Heart left ventricle (tissue), 16 donors: ENCODE results near the gene ZNF280B. TPM values are rescaled to one million over a fixed set of nuclear protein-coding genes. Genes with fewer than 3 reads are reported as not detected.

Experiments
- ATAC-seq, 4 donors: fragments of 200-7000 bp; cut with Tn5 transposase; one replicate each; pipeline ENCODE4 v1.9.1; 2020 to 2022; ENCODE audit warnings: moderate library complexity in 4 of 4, mild to moderate bottlenecking in 3 of 4, moderate number of reproducible peaks in 1 of 4
- DNase-seq, 5 donors: peaks; one replicate each; pipeline ENCODE4 v3.0.0-alpha.2; 2020
- H3K27ac ChIP-seq, 12 donors: fragments of 200-600 bp; sonication (generic) in 4 of 12; one replicate each; pipeline versions ENCODE4 v1.5.0 to v1.8.0; 2016 to 2022; ENCODE audit warnings: mild to moderate bottlenecking in 2 of 12
- H3K27me3 ChIP-seq, 9 donors: fragments of 200-600 bp; sonication (generic) in 2 of 9; one replicate each; pipeline versions ENCODE4 v1.5.1 to v1.8.0; 2016 to 2022; ENCODE audit warnings: mild to moderate bottlenecking in 3 of 9
- H3K36me3 ChIP-seq, 9 donors: fragments of 200-600 bp; sonication (generic) in 2 of 9; one replicate each; pipeline versions ENCODE4 v1.5.0 to v1.8.0; 2018 to 2022; ENCODE audit warnings: mild to moderate bottlenecking in 2 of 9
- H3K4me1 ChIP-seq, 12 donors: fragments of 200-600 bp; sonication (generic) in 4 of 12; one replicate each; pipeline versions ENCODE4 v1.5.0 to v1.8.0; 2016 to 2022; ENCODE audit warnings: mild to moderate bottlenecking in 3 of 12
- H3K4me3 ChIP-seq, 12 donors: fragments of 200-600 bp; sonication (generic) in 4 of 12; one replicate each; pipeline versions ENCODE4 v1.5.0 to v1.8.0; 2017 to 2022; ENCODE audit warnings: mild to moderate bottlenecking in 9 of 12, moderate library complexity in 4 of 12
- H3K9me3 ChIP-seq, 12 donors: fragments of 200-600 bp; sonication (generic) in 4 of 12; one replicate each; pipeline versions ENCODE4 v1.5.0 to v1.8.0; 2016 to 2022; ENCODE audit warnings: mild to moderate bottlenecking in 1 of 12
- POLR2A ChIP-seq, 2 donors: fragments of 450-650 bp; IDR thresholded peaks; one replicate each; pipeline ENCODE4 v1.6.1; 2017; ENCODE audit warnings: antibody characterized with exemption in 2 of 2, mild to moderate bottlenecking in 2 of 2, moderate library complexity in 2 of 2
- WGBS, 4 donors: extraction: QIAGEN DNeasy Blood & Tissue Kit in 2 of 4; methylation state at CpG; one replicate each; pipeline versions ENCODE4 v1.1.5 to v1.1.7; 2013 to 2018; 5-methylcytosine and 5-hydroxymethylcytosine counted together
- intact Hi-C, 10 donors: fragments of 100-400 bp; cut with DNase I; formaldehyde crosslinking; loops; one replicate each; pipeline versions ENCODE4 v1.11.1 to v1.14.2; 2022
- polyA plus RNA-seq, 2 donors: library from polyadenylated mRNA; stranded (reverse); fragments of 200-250 nt; gene quantifications; one replicate each; pipeline ENCODE4 v1.2.3, GENCODE V29; 2013
- total RNA-seq, 9 donors: library from RNA; depleted of rRNA in 2 of 9; stranded (reverse); fragments of >200 nt in 2 of 9; fragmentation: NEBNext Ultra II Directional in 3 of 9; extraction: Animal tissue kit (Norgen Biotek cat#: 25700) in 3 of 9; gene quantifications; one replicate each; pipeline versions ENCODE4 v1.1.0 to v1.2.4, GENCODE V29; 2016 to 2023
- TF ChIP-seq, protein P1 (sequence below), 12 donors: fragments of 200-600 bp; sonication (generic) in 4 of 12; IDR thresholded peaks; one replicate each; pipeline versions ENCODE4 v1.5.0 to v1.8.0; 2018 to 2022; ENCODE audit warnings: antibody characterized with exemption in 12 of 12, mild to moderate bottlenecking in 5 of 12
- donor health status: ischemic (EF 13 %, LVEDD 7.1; RV severe dilation, severe dysfunction).
- donor health status: healthy with polysubstance abuse.
- donor health status: DM: no; HTN: yes; CAD: no.
- donor health status: DM: no; HTN: no; CAD: no.
- donor health status: ischemic (EF 25% LVEDD 6.9; RV normal size, moderate dysfunction).
- donor health status: ischemic (EF 25% LVEDD 5.7; RV mildly dilated, moderate dysfunction).
- donor health status: healthy.
- donor health status: DM: yes; HTN: yes; CAD: no.
- donor health status: ischemic (EF 35%, LVEDD 5.7; RV mildly dilated, moderate dysfunction).
- donor health status: nonischemic (EF 11% LVEDD 7.7; RV severe dilation, severe dysfunction).
- donor health status: DM: yes; HTN: yes; CAD: no.
- donor health status: PGD.
- donor health status: ischemic (EF 29% LVEDD 5.4; RV normal size, mild dysfunction).
- donor health status: nonischemic (EF 23%, LVEDD 6.1; RV moderate dilation, normal function).

The ZNF280B gene
- total and polyA plus RNA-seq, 11 donors = 0.06 to 1.5 (median 0.65) TPM

- Histone ChIP-seq H3K27me3 (no peaks in the 10 kb centered on the region), H3K36me3 (no peaks in the 10 kb centered on the region), H3K4me3 (no peak overlapping the region), H3K4me1 (peaks cover 0 to 9% (median 0%) of the 10 kb centered on the region in 12 donors), H3K9me3 (no peaks in the 10 kb centered on the region), H3K27ac (no peak overlapping the region)
- ATAC-seq = no peak
- TF ChIP-seq POLR2A (IDR thresholded peaks at IDR 0.05) = no peak
- TF ChIP-seq, protein P1, sequence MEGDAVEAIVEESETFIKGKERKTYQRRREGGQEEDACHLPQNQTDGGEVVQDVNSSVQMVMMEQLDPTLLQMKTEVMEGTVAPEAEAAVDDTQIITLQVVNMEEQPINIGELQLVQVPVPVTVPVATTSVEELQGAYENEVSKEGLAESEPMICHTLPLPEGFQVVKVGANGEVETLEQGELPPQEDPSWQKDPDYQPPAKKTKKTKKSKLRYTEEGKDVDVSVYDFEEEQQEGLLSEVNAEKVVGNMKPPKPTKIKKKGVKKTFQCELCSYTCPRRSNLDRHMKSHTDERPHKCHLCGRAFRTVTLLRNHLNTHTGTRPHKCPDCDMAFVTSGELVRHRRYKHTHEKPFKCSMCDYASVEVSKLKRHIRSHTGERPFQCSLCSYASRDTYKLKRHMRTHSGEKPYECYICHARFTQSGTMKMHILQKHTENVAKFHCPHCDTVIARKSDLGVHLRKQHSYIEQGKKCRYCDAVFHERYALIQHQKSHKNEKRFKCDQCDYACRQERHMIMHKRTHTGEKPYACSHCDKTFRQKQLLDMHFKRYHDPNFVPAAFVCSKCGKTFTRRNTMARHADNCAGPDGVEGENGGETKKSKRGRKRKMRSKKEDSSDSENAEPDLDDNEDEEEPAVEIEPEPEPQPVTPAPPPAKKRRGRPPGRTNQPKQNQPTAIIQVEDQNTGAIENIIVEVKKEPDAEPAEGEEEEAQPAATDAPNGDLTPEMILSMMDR (IDR thresholded peaks at IDR 0.05) = no peak
- 91 to 96% (median 93%) methylated on average over 8 to 9 of the region's 9 CpGs for WGBS, 4 donors
- intact Hi-C loops = no loop called here
- DNase-seq = no peak
These were observed 47.1 kb upstream of the ZNF280B start for GRCh38 chr22:22555596-22555995.

DNA sequence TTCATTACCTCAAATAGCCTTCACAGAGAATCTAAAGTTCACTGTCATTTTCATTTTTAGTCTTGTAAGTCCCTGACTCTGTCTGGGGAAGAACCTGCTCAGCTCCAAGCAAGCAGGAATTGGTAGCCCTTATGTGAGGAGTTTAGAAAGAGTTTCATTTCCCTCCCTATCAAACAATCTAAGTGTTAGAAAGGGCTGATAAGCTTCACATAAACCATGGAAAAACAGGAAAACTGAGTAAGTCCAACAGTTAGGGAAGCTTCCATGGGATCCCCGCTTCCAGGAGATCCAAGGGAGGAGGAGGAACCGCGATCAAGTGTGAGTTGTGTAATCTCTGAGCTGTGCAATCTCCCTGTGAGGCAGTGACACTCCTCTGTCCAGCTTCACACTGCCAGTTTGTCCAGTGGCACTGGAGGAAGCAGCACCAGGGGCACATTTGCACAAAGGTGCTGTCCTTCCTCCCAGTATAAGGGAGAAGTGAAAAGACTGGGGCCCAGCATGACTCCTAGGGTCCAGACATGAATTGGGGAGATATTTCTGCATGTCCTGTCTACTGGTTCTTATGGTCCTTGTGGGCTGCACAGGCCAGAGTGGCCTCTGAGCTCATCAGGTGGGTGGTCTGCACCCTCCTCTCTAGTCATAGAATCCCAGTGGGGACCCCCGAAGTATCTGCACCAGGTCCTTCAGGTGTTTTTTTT lies 46.2 kb upstream of the ZNF280B start:
- Histone ChIP-seq H3K9me3 (no peaks in the 10 kb centered on the region), H3K4me3 (no peak overlapping the region), H3K27me3 (no peaks in the 10 kb centered on the region), H3K27ac (no peak overlapping the region), H3K4me1 (peaks cover 0 to 9% (median 0%) of the 10 kb centered on the region in 12 donors), H3K36me3 (no peaks in the 10 kb centered on the region)
- ATAC-seq (no peak), DNase-seq (no peak)
- 67 to 80% (median 76%) methylated on average over 4 of the region's 4 CpGs for WGBS, 4 donors
- intact Hi-C loops = no loop called here
- TF ChIP-seq, protein P1 (IDR thresholded peaks at IDR 0.05) = no peak
- no peak for TF ChIP-seq POLR2A (IDR thresholded peaks at IDR 0.05)

GRCh38 chr22:22553735-22554586 lies 45.4 kb upstream of the ZNF280B start:
- intact Hi-C loops = no loop called here
- Histone ChIP-seq H3K36me3 (no peaks in the 10 kb centered on the region), H3K4me3 (no peak overlapping the region), H3K4me1 (peaks cover 0 to 9% (median 0%) of the 10 kb centered on the region in 12 donors), H3K27me3 (peaks cover 0 to 6% (median 0%) of the 10 kb centered on the region in 9 donors), H3K9me3 (no peaks in the 10 kb centered on the region), H3K27ac (no peak overlapping the region)
- no peak for TF ChIP-seq POLR2A (IDR thresholded peaks at IDR 0.05)
- TF ChIP-seq, protein P1 (IDR thresholded peaks at IDR 0.05) = no peak
- DNase-seq (no peak), ATAC-seq (no peak)
- WGBS, 4 donors = 48 to 57% (median 56%) methylated on average over 8 of the region's 8 CpGs

DNA sequence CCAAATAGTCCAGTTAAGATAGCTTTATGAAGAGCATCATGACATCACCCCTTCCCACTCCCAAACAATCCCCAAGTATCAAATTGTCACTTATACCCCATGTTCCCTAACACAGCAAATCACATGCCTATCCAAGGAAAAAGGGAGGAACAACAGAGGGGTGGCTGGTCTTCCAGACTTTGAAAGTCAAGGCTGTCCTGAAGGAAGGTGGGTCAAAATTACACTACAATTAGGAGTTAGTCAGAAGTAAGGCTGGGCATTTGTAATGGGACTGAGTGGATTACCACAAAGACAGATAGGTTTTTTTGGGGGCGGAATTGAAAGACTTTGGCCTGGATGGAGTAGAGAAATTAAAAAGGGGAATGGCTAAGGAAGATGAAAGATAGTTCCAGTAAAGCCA lies 44.6 kb upstream of the ZNF280B start:
- Histone ChIP-seq H3K4me1 (peaks cover 0 to 9% (median 0%) of the 10 kb centered on the region in 12 donors), H3K27me3 (peaks cover 0 to 8% (median 0%) of the 10 kb centered on the region in 9 donors), H3K27ac (no peak overlapping the region), H3K4me3 (no peak overlapping the region), H3K9me3 (no peaks in the 10 kb centered on the region), H3K36me3 (no peaks in the 10 kb centered on the region)
- intact Hi-C loops = no loop called here
- 79 to 91% (median 85%) methylated on average over 1 of the region's 1 CpG for WGBS, 4 donors
- ATAC-seq (no peak), DNase-seq (no peak)
- no peak for TF ChIP-seq POLR2A (IDR thresholded peaks at IDR 0.05)
- TF ChIP-seq, protein P1 (IDR thresholded peaks at IDR 0.05) = no peak
